KOPT-K1 (cell line): Measurements from ENCODE around the gene BRD3OS.
A peak's percentile ranks its signal among the peaks of the same experiment; 100 is the strongest.

ENCODE experiments used
- H3K27ac ChIP-seq: fragments of 200-600 bp; sonication (generic); 2 replicates; pipeline ENCODE4 v1.5.1; 2016; ENCODE audit warnings: antibody characterized with exemption, mild to moderate bottlenecking, low read depth, low read length; ENCODE audit not compliant: poor library complexity, severe bottlenecking
- H3K36me3 ChIP-seq: fragments of 200-600 bp; sonication (generic); 2 replicates; pipeline ENCODE4 v1.5.1; 2017; ENCODE audit warnings: antibody characterized with exemption, mild to moderate bottlenecking, low read length, moderate library complexity; ENCODE audit not compliant: insufficient read depth
- H3K9me3 ChIP-seq: fragments of 200-600 bp; sonication (generic); 2 replicates; pipeline ENCODE4 v1.5.1; 2017; ENCODE audit warnings: antibody characterized with exemption, low read length, mild to moderate bottlenecking; ENCODE audit not compliant: insufficient read depth, poor library complexity, severe bottlenecking

BRD3OS gene, protein sequence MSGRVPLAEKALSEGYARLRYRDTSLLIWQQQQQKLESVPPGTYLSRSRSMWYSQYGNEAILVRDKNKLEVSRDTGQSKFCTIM

DNA sequence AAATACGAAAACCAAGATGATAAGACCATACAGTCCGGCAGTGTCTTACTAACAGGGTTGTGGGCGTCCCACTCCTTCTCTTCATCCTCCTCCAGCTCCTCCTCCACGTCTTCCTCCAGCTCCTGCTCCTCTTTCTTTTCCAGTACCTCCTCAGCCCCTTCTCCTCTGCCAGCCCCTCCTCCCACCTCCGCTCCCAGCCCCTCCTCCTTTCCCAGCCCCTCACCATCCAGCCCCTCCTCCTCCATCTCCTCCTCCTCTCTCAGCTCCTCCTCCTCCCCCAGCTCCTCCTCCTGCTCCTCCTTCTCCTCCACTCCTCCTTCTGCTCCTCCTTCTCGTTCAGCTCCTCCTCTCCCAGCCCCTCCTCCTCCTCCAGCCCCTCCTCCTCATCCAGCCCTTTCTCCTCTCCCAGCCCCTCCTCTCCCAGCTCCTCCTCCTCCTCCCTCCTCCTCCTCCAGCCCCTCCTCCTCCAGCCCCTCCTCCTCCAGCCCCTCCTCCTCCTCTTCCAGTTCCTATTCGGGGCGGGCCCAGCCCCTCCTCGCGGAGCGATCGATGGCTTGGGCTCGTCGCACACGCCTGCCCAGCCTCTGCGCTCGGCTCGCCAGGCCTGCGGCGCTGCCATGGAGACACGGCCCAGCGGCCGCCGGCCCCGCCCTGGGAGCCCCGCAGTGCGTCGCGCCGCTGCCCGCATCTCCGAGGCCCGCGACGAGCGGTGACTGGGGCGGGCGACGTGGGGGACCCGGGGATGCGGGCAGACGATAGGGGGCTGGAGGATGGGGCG is at the start of gene BRD3OS:
TSS of gene BRD3OS (plus strand) at position 654 of the 778 bp plus-strand sequence. CDS start 1,267 bp downstream, outside the sequence.
- Histone ChIP-seq H3K36me3 (peaks cover 10% of the 10 kb centered on the region; the same call in 1 of the 2 replicates), H3K27ac (peak within 1 kb of the TSS; percentile 49), H3K9me3 (no peaks in the 10 kb centered on the region)

DNA sequence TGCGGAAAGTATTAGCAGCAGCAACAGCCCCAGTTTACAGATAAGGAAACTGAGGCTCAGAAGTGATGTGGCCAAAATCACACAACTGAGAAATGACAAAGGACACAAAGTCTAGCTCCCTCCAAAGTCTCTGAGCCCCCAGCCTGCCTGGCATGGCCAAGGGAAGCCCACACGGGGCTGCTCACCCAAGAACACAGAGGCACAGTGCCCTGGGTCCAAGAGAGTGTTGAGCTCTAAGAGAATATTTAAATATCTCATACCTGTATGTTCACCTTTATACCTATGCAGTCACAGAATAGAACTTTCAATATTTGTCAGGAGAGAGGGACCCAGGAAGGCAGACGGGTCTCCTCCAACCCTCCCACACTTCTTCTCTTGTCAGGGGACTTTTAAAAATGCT is 49.8 kb upstream of the BRD3OS start:
- Histone ChIP-seq H3K9me3 (no peaks in the 10 kb centered on the region), H3K27ac (no peak overlapping the region), H3K36me3 (no peaks in the 10 kb centered on the region)

DNA sequence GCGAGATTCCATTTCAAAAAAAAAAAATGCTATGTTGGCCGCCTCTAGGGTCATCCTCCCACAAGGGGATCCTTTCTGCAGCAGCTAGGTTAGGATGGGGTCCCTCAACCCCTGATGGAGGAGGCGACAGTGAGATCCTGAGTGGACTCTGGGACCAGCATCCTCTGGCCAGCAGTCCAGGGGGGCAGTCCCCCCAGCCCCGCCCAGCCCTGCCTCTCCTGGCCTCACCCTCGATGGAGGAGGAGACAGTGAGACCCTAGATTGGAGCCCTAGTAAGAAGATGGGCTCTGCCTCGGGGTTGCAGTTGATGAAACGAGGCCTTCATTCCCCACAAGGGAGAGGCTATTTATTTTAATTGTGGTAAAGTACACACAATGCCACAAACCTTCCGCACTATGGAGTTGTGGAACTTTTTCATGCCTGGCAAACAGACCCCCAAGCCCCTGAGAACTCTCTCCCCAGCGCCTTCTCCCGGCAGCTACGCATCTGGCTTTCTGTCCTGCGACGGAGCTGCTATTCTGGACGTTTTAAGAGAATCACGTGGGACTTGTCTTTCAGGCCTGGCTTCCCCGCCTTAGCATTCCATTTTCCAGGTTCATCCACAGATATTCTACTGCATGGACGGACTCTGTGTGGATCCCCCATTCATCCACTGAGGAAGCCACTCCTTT is 49.0 kb upstream of the BRD3OS start:
- H3K9me3 ChIP-seq: no peaks in the 10 kb centered on the region
- H3K27ac ChIP-seq: no peak overlapping the region
- H3K36me3 ChIP-seq: no peaks in the 10 kb centered on the region

DNA sequence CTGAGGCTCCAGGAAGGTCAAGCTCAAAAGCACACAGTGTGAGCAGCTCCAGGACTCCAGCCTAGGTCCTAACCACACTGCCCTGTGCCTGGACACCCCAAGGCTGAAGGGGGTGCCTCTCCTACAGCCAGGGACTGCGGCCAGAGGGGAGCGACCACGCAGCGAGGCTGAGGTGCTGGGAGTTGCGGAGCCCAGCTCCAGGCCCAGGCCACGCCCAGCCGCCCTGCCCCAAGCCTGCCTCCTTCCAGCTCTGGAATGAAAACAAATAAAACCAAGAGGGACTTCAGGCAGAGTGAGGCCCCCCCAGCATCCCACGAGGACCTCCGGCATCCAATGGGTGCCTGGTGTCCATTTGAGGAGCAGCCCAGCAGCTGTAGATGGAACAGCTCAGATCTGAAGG is 48.4 kb upstream of the BRD3OS start:
- no peak overlapping the region for H3K27ac ChIP-seq

DNA sequence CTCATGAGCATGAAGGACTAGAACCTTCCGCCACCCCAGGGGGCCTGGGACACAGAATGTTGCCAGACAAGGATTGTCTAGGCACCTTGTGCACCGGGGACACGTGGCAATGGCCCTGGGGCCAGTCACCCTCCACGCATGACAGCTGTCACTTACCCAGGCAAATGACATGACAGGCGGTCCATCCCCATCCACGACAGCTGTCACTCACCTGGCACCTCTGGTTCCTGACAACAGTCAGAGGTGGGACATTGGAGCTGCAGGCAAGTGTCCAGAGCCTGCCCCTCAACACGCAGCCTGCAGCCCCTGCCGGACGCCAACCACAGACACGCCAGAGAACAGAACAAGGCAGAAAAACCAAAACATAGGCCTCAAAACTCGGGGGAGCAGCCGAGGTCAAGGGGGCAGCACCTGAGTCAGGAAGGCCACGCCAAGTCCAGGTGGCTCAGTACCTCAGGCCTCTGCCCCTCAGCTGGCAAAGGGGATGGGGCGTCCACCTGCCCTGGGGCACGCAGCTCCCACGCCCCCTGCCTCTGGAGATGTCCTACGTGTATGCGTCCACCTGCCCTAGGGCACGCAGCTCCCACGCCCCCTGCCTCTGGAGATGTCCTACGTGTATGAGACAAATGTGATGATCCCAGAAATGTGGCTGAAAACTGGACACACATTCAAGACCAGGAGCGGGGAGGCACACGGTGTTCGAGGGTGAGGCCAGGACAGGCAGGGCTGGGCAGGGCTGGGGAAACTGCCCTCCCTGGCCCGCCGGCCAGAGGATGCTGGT is 47.7 kb upstream of the BRD3OS start:
- H3K36me3 ChIP-seq: no peaks in the 10 kb centered on the region
- H3K9me3 ChIP-seq: no peaks in the 10 kb centered on the region
- H3K27ac ChIP-seq: no peak overlapping the region

More for the DNA sequence above, 48.4 kb upstream of the BRD3OS start:
- H3K9me3 ChIP-seq: no peaks in the 10 kb centered on the region
- no peaks in the 10 kb centered on the region for H3K36me3 ChIP-seq

DNA sequence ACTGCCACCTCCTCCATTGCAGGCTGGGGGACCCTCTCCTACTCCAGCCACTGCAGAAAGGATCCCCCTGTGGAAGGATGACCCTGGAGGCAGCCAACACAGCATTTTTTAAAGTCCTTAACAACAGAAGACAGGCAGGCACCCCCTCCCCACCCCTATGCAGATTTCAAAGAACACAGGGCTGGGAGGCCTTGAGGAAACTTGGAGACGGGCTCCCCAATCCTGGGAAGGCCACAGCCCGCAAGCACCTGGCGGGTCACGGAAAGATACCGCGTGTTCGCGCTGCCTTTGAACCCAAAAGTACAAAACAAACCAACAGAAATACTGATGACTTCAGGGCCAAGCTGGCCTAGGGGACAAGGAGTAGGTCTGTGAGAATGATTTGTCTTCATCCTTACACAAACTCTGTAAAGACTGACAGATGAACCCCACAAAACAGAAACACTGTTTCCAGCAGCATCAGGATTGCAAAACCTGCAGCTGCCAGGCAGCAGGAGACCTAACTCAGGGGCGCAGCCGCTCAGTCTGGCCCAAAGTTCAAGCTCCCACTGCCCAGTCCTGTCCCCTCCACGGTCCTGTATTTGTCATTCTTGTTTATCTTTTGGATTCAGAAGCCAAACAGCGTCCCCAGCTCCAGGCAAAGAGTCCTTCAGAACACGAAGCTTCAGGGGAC is 46.9 kb upstream of the BRD3OS start:
- Histone ChIP-seq H3K9me3 (no peaks in the 10 kb centered on the region), H3K36me3 (no peaks in the 10 kb centered on the region), H3K27ac (no peak overlapping the region)

DNA sequence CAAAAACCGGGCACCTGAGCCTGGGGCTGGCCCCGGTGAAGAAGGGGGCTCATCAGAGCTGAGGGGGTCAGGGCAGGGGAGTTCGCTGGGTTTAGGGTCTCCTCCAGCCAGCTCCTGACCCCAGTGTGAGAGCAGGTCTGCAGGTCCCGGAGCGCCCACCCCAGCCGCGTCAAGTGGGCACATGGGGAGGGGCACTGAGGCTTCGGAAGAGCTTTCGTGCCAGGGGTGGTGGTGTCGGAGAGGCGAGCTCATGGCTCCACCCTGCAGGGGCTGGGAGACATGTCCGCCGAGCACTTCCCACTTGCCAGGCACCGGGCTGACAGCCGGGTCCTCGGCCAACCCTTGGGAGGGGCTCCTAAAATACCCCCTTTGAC is 46.4 kb upstream of the BRD3OS start:
- Histone ChIP-seq H3K9me3 (no peaks in the 10 kb centered on the region), H3K36me3 (no peaks in the 10 kb centered on the region), H3K27ac (no peak overlapping the region)

DNA sequence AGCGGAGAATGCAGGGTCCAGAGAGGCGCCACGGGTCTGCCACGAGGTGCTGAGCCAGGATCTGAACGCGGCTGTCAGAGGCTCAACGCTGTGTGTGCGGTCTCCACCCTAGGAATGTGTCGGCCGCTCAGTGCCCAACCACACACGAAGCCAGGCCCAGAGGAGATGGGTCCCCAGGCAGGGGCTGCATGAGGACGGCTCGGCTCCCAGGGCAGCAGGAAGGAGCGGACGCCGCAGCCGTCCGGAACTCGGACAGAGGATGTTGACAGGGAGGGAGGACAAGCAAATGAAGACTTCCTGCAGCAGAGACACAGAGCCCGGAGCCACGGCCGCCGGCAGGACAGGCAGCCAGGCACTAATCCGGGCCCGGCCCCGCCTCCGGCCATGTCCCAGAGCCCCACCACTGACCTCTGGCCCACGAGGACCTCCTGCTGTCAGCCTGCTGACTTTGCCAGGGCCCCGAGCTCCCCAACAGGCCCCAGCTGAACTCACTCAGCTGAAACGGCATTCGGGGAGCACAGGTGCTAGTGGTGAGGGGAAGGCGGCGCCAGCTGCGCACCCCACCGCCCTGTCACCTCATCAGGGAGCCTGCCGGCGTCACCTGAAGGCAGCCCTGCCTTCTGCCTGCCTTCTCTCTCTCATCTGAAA is 45.9 kb upstream of the BRD3OS start:
- no peak overlapping the region for H3K27ac ChIP-seq
- H3K9me3 ChIP-seq: no peaks in the 10 kb centered on the region
- H3K36me3 ChIP-seq: no peaks in the 10 kb centered on the region

DNA sequence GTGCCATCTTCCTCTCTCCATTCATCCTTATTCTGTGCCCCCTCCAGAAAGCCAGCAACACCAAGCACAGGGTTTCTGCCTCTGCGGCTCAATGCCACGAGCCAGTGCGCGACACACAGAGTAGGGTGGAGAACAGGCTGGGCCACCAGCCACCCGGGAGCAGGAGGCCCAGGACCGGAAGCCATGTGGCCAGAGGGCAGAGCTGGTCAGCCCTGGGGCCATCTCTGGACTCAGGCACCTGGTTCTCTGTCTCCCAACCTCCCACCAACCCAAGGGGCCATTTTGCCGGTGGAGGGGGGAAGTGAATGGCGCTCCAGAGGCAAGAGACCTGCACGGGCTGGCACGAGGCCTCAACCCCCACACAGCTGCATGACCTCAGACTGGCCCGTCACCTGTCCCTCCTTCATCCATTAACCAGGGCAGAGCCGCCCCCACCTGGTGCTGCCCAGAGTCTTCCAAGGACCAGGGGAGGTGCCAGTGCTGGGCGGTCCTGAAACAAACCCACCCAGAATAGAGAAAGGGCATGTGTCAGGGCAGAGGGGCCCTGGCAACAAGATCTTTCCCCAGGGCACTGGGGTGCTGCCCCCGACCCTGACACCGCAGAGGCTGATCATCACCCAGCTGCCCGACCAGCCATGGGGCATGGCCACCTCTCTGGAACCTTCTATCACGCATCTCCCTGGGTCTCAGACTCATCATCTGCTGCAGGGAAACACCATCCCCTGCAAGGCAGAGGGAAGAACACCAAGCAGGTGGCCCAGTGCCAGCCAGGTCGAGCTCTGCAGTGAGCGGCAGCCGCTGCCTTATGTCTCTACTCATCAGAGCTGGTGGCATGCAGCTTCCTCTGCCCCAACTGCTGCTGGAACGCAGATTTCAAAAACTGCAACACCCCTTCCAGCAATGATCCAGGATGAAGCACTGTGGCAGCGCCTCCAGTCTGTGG is 45.1 kb upstream of the BRD3OS start:
- Histone ChIP-seq H3K9me3 (no peaks in the 10 kb centered on the region), H3K27ac (no peak overlapping the region), H3K36me3 (no peaks in the 10 kb centered on the region)

DNA sequence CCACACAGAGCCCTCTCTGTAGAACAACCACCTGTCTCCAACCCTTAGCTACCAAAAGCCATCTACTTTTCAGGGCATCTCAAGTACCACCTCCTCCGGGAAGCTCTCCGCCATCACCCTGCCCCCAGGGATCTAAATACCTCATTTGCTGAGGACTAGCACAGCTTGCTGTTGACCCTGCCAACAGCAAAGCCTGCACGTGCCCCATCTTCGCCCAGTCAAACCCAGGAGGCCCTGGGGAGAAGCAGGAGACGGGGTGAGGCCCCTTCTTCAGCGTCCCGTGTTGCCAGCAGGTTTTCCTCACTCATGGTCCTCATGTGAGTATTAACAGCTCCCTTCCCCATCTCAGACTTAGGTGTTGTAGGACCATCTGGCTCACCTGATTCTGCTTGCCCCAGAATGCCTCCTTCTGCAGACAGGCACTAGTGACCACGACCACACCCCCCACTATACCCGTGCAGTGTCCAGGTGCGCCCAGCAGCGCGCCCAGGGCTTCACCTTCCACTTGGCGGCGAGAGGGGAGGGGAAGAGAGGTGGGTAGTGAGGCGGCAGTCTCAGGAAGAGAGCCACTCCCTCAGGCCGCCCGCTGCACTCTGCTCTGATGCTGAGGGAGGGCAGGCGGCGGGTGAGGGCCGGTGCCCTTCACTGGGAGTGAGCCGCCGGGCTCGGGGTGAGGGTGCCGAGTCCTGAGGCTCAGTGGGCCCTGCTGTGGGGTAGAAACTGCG is 44.3 kb upstream of the BRD3OS start:
- no peaks in the 10 kb centered on the region for H3K9me3 ChIP-seq
- no peaks in the 10 kb centered on the region for H3K36me3 ChIP-seq
- H3K27ac ChIP-seq: no peak overlapping the region

DNA sequence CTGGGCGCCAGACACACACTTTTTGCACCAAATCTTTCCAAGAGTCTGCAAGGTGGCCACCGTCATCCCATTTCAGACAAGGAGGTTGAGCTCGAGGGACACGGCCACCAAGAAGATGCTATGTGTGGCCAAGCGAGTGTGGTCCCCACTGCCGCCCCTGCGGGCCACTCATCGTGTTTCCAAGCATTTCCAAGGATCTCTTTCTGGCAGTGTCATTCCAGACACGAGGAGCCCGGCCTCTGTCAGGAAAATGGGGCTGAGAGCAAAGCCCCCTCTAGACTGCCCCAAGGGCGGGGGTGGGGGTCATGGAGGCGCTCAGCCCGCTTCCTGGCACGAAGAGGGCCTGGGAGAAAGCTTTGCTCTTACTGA is 43.7 kb upstream of the BRD3OS start:
- Histone ChIP-seq H3K36me3 (no peaks in the 10 kb centered on the region), H3K9me3 (no peaks in the 10 kb centered on the region), H3K27ac (no peak overlapping the region)

DNA sequence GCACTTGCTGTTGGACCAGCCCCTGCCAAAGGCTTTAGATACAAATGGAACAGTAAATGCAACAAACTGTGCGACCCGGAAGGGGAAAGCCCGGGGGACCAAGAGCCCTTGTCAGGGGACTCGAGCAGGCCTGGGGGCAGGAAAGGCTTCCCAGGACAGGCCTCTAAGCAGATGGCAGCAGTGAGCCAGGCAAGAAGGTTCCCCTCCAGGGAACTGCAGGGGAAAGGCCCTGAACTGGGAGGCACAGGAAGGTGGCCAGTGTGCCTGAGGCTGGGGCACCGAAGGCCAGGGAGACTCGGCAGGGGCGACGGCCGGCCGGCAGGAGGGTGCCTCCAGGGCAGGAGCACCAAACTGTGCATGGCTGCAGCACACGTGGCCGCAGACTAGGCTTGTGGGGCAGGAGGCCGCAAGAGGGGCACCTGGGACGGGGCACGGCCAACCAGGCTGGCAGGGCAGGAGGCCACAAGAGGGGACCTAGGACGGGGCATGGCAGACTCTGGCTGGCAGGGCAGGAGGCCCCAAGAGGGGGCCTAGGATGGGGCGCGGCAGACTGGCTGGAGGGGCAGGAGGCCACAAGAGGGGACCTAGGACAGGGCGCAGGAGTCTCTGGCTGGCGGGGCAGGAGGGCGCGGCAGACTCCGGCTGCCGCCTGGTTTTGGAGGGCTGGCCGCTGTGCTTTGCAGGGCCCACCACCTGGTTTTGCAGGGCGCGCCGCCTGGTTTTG is 43.2 kb upstream of the BRD3OS start:
- H3K27ac ChIP-seq: no peak overlapping the region
- H3K36me3 ChIP-seq: no peaks in the 10 kb centered on the region
- H3K9me3 ChIP-seq: no peaks in the 10 kb centered on the region
